HG03520 (cell line): ENCODE results near the gene SIL1.
"Not testable (repeated sequence)": the region's sequence is repeated elsewhere in the genome, so short reads cannot be mapped to it uniquely, and the experiment has no call there.

Experiments
- ATAC-seq: cut with Tn5 transposase; IDR thresholded peaks from one replicate; pipeline ENCODE4 v1.9.1; 2021; ENCODE audit warnings: mild to moderate bottlenecking, moderate library complexity; ENCODE audit not compliant: unreplicated experiment

Gene SIL1

GRCh38 chr5:139076111-139076510 is 122.1 kb downstream of the SIL1 start:
- ATAC-seq, result no peak

- ATAC-seq, result no peak
Observed at GRCh38 chr5:139075066-139076050, 122.8 kb downstream of the SIL1 start.

GRCh38 chr5:139073956-139074355 is 124.2 kb downstream of the SIL1 start:
- ATAC-seq, result not testable (repeated sequence)

- no peak for ATAC-seq
Observed at GRCh38 chr5:139068494-139069151, 129.5 kb downstream of the SIL1 start.

- ATAC-seq, result no peak
Observed at GRCh38 chr5:139068060-139068459, 130.1 kb downstream of the SIL1 start.

- ATAC-seq, result no peak
Observed at GRCh38 chr5:139065306-139065705, 132.9 kb downstream of the SIL1 start.

GRCh38 chr5:139064613-139065012 is 133.6 kb downstream of the SIL1 start:
- ATAC-seq, result no peak

- no peak for ATAC-seq
Observed at GRCh38 chr5:139063664-139064054, 134.5 kb downstream of the SIL1 start.

- ATAC-seq, result no peak
Observed at GRCh38 chr5:139062910-139063663, 135.1 kb downstream of the SIL1 start.

GRCh38 chr5:139061856-139062255 is 136.3 kb downstream of the SIL1 start:
- no peak for ATAC-seq

- no peak for ATAC-seq
Observed at GRCh38 chr5:139061274-139061673, 136.9 kb downstream of the SIL1 start.

- ATAC-seq, result no peak
Observed at GRCh38 chr5:139058121-139058520, 140.0 kb downstream of the SIL1 start.

- ATAC-seq, result not testable (repeated sequence)
Observed at GRCh38 chr5:139057045-139057939, 140.9 kb downstream of the SIL1 start.

- ATAC-seq, result no peak
Observed at GRCh38 chr5:139052975-139053374, 145.2 kb downstream of the SIL1 start.

GRCh38 chr5:139051392-139051791 is 146.8 kb downstream of the SIL1 start:
- ATAC-seq, result no peak

- no peak for ATAC-seq
Observed at GRCh38 chr5:139050432-139050831, 147.7 kb downstream of the SIL1 start.

GRCh38 chr5:139049780-139050179 is 148.4 kb downstream of the SIL1 start:
- ATAC-seq, result no peak

GRCh38 chr5:139046551-139046950 is 151.6 kb downstream of the SIL1 start:
- ATAC-seq, result no peak

- ATAC-seq, result no peak
Observed at GRCh38 chr5:139043157-139043905, 154.8 kb downstream of the SIL1 start.

GRCh38 chr5:139040081-139040480 is 158.1 kb downstream of the SIL1 start:
- ATAC-seq, result no peak
